GM19043 (cell line): ENCODE results near the gene ZC3HAV1L.
"Not testable (repeated sequence)": the region's sequence is repeated elsewhere in the genome, so short reads cannot be mapped to it uniquely, and the experiment has no call there.

Source experiments
- ATAC-seq: cut with Tn5 transposase; IDR thresholded peaks from one replicate; pipeline ENCODE4 v1.9.1; 2021; ENCODE audit warnings: low read depth; ENCODE audit not compliant: unreplicated experiment

Gene ZC3HAV1L

DNA sequence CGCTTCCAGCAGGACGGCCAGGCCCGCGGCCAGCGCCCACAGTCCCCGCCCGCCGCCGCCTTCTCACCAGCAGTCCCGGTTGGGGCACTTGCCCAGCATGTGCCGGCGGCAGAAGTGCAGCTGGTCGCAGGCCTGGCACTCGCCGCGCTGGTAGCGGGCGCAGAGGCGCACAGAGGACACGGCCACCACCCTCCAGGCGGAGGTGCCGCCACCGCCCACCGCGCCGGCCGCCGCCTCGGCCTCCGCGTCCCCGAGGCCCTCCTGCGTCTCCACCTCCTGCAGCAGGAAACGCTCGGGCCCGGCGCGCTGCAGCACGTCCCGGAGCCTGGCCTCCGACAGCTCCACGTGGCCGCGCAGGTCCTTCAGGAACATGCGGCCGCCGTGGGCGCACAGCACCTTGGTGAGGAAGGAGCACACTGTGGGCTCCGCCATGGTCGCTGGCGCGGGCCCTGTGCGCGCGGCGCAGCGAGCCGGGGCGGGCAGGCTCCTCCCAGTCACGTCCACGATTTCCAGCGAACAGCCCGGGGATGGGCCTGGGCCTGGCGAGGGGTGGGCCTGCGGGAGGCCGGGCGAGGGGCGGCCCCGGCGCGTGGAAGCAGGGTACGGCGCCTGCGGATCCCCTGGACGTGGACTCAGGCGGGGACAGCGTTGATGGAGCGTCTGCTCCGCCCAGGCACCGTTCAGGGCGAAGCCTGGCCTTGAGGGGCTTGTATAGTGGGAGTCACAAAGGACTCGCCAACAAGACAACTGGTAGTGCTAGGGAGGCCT, at the start of gene ZC3HAV1L:
Gene ZC3HAV1L, minus strand, starts transcription at position 457 of the 768 bp plus-strand sequence. Its CDS starts 25 bp downstream, at position 432.
- ATAC-seq: peak; percentile 89

GRCh38 chr7:139084709-139085108, 48.9 kb upstream of the ZC3HAV1L start:
- ATAC-seq: no peak

DNA sequence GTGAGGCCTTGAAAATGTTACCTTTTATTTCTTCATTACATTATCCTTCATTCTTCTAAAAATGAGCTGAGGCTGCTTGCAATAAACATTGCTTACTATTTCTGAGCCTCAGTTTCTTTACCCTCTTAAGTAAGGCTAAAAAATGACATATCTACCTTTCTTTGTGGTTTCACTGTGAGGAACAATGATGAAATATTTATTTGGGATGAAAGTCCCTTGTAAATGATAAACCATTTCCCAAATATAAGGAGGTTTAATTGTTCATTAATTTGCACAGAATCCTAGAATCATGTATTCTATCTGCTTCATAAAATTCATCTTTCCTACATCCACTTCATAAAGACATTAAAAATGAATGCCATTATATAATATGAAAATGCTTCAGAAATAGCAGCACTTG, 45.7 kb upstream of the ZC3HAV1L start:
- no peak for ATAC-seq

GRCh38 chr7:139080905-139081304, 45.1 kb upstream of the ZC3HAV1L start:
- ATAC-seq: no peak

DNA sequence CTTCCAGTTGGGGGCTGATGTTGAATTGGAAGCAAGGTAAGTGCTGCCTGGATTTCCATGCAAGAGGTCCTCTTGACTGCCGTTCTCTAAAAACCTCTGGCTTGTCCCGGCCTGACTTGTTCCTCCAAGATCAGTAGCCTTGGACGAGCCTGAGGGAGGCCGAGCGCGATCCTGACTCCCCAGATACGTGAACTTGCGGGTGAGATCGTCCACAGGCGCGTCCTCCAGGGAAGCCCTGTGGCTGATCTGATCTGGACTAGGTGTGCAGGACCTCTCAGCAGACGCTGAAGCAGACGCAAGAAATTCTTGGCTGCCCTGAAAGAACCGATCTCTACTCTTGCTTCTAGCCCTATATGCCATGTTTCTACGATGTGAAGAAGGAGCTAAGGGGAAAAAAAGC, 44.0 kb upstream of the ZC3HAV1L start:
- ATAC-seq: no peak

DNA sequence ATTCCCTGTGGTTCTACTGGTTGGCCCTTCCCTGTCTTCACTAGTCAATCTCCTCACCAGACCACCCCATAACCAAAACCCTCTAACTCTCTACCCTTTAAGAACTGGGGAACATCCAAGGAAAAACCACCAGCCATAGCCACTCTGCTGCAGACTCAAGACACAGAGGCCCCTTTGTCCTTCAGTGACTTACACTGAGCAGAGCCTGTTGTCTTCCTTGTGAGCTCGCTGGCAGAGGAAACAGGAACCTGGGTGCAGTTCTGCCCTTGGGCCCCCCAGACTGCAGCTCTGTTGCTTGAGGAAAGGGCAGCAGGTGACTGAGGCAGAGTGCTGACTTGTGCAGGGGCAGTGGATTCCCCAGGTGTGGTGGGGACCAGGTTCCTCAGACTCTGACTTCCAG, 43.1 kb upstream of the ZC3HAV1L start:
- no peak for ATAC-seq

- ATAC-seq: no peak
These were observed 42.6 kb upstream of the ZC3HAV1L start for GRCh38 chr7:139078399-139078798.

- not testable (repeated sequence) for ATAC-seq
These were observed 41.9 kb upstream of the ZC3HAV1L start for GRCh38 chr7:139077706-139078105.

DNA sequence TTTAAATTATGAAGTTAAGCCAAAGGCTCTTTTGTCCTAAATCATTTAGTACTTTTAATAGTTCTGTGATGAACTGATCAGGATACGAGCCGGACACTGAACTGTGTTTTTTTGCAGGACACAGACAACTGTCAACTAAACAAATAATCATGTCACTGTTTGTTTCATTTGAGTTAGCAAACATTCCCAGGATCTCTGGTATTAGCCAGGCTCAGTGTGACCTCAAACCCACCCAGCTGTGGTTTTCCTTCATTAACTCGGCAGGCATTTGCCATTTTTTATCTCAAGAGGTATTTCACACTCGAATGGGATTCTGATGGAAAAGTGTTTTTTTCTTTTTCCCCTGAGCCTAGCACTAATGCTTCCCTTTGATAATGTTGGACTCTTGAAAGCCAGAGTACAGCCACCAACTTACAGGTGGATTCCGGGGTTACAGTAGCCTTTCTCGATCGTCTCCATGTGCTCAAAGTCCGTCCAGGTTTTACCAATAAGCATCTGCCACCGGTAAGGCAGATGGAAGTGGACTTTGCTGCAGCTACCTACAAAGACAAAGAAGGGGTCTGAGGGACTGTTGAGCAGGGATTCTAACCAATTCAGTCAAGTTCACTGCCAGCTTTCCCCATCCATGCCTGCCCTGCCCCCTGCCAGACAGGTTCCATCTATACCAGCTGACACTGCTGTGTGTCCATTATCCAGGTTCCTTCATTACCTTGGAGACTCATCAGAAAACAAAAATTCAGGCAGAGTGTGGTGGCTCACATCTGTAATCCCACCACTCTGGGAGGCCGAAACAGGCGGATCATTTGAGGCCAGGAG, 40.2 kb upstream of the ZC3HAV1L start:
- ATAC-seq: no peak

- peak; percentile 79 for ATAC-seq
These were observed 39.3 kb upstream of the ZC3HAV1L start for GRCh38 chr7:139075031-139075652.

GRCh38 chr7:139072796-139073195, 37.0 kb upstream of the ZC3HAV1L start:
- ATAC-seq: no peak

GRCh38 chr7:139071680-139072079, 35.8 kb upstream of the ZC3HAV1L start:
- ATAC-seq: no peak

- no peak for ATAC-seq
These were observed 32.9 kb upstream of the ZC3HAV1L start for GRCh38 chr7:139068544-139069399.

DNA sequence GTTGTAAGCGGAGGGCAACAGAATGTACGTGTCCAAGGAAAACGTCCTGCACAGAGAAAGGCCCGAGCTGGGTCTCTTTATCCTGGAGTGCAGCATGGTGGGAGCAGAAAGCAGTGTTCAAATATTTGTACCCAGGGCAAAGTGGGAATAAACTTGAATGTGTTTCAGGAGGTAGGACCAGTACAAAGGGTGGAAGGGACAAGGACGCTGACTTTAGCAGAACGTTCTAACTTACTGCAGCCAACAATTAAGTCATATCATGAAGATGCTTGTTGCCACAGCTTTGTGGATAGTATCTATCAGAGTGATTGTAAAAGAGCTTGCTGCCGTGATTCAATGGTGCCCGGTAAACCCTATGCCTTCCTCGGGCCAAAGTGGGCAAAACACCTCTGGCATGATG, 30.5 kb upstream of the ZC3HAV1L start:
- ATAC-seq: no peak

DNA sequence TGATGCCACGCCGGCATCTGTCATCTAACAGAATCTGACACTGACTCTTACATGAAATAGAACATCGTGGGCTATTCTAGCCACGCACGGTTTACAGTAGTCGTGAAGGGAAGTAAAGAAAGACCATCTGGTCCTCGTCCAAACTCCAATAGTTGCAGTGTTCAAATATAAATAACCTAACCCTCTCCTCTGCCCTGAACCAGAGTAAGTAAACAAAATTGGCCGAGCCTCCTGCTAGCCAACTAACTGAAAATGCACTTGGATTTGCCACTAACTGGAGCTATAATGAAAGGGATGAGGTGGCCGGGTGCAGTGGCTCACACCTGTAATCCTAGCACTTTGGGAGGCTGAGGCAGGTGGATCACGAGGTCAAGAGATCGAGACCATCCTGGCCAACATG, 29.5 kb upstream of the ZC3HAV1L start:
- no peak for ATAC-seq

GRCh38 chr7:139061416-139061815, 25.6 kb upstream of the ZC3HAV1L start:
- ATAC-seq: no peak

GRCh38 chr7:139060695-139061237, 24.9 kb upstream of the ZC3HAV1L start:
- ATAC-seq: no peak

- ATAC-seq: no peak
These were observed 24.1 kb upstream of the ZC3HAV1L start for GRCh38 chr7:139059905-139060304.

DNA sequence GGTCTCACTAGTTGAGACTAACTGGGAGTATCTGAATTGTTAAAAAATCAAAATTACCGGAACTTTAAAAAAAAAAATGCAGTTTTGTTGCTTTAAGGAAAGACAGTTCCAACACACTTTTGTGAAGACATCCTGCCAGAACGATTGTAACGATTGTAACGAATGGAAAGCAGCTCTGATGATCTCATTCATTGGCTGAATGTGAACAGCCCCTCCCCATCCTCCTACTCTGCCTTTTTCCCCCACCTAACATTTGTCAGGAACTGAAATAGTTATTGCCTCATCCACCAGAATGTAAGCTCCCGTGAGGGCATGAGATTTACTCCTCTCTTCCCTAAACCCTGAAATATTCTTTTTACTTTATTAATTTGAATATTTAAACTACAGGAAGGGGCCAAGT, 23.1 kb upstream of the ZC3HAV1L start:
- ATAC-seq: no peak

DNA sequence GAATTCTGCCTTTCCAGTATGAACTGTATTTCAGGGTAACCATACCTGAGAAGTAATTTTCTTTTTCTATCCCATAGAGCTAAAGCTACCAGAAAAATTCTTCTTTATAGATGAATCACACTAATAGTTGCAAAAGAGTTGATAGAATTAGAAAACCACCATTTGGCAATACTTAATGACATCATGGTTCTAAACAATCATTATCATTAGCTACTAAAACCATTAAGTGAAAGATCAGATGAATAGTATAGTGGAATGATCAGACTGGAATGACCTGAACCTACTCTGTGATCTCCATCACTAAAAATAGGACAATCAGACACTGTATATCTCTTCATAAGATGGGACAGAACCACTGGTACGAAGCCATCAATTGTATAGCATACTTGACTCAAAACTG, 19.8 kb upstream of the ZC3HAV1L start:
- ATAC-seq: no peak
